Prostate gland (tissue), 2 donors: Measurements from ENCODE around the gene SLC39A1.
A peak's percentile ranks its signal among the peaks of the same experiment; 100 is the strongest.

Experiments used
- POLR2A ChIP-seq: fragments of 450-650 bp; IDR thresholded peaks from one replicate; pipeline ENCODE4 v1.6.1; 2016; ENCODE audit warnings: antibody characterized with exemption, mild to moderate bottlenecking
- POLR2AphosphoS5 ChIP-seq: sonication (generic); formaldehyde crosslinking; IDR thresholded peaks from one replicate; pipeline ENCODE4 v1.6.1; 2017; ENCODE audit warnings: antibody characterized with exemption
- TF ChIP-seq, protein P1 (sequence below), 4 experiments: fragments of 200-600 bp in 2 of 4; fragments of 450-650 bp in 2 of 4; sonication (generic) in 2 of 4; IDR thresholded peaks; 1 replicate in 3 of 4; 2 replicates in 1 of 4; pipeline ENCODE4 v1.5.1; 2016 to 2019; ENCODE audit warnings: antibody characterized with exemption in 4 of 4, mild to moderate bottlenecking in 2 of 4, moderate library complexity in 2 of 4

DNA sequence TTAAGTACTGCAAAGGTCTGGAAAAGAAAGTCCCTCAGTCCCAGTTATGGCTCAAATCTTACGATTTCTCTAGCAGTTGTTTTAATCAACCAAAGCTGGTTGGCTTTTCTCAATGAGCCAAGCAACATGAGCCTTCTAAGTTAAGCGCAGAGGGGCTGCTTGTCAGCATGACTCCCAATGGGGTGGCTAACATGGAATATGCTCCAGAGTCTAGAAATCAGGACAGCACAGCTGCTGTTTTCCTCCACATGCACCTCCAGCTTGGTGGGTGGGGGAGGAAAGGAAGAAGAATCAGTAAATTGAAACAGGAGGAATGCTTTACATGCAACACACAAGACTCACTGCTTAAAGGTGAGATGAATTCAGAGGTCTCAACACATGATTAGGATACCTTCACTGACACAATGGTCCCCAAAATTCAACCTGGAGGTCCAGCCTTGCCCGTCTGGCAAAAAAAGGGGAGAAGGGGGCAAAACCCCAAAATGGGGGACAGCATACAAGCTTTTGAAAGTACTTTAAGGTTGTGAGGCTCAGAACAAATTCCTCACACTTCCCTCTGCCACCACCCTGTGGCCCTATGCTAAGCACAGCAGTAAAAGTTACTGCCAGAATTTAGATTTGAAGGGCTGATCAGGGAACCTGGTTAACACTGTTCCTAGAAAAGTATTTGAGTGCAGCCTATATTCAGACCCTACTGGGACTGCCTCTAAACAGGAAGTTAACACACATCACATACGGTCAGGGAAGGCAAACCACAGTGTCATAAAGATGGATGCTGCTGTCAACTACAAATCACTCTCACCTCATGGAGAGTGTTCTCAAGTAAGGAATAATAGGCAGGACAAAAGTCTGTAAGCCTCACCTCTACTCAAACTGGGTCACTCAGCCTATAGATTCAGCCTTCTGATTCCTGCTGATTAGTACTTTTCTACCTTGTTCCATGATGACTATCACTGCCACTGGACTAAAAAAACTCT, 43.2 kb downstream of the SLC39A1 start:
- TF ChIP-seq POLR2A, result no peak
- TF ChIP-seq, protein P1, sequence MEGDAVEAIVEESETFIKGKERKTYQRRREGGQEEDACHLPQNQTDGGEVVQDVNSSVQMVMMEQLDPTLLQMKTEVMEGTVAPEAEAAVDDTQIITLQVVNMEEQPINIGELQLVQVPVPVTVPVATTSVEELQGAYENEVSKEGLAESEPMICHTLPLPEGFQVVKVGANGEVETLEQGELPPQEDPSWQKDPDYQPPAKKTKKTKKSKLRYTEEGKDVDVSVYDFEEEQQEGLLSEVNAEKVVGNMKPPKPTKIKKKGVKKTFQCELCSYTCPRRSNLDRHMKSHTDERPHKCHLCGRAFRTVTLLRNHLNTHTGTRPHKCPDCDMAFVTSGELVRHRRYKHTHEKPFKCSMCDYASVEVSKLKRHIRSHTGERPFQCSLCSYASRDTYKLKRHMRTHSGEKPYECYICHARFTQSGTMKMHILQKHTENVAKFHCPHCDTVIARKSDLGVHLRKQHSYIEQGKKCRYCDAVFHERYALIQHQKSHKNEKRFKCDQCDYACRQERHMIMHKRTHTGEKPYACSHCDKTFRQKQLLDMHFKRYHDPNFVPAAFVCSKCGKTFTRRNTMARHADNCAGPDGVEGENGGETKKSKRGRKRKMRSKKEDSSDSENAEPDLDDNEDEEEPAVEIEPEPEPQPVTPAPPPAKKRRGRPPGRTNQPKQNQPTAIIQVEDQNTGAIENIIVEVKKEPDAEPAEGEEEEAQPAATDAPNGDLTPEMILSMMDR (IDR thresholded peaks at IDR 0.05), result peak in 2 of 4 experiments; percentile 31 to 39
- peak; percentile 27 for TF ChIP-seq POLR2AphosphoS5
